HCT116 (cell line): ENCODE results near the gene PFDN4. TPM values are rescaled to one million over a fixed set of nuclear protein-coding genes. Genes with fewer than 3 reads are reported as not detected.

ENCODE experiments used
- ATAC-seq: fragments of 200-7000 bp; cut with Tn5 transposase; 2 replicates; pipeline ENCODE4 v1.9.1; 2020; ENCODE audit warnings: mild to moderate bottlenecking, moderate library complexity
- BruUV-seq: library from RNA; stranded (reverse); fragments of 400-500 nt; replicated peaks from 2 replicates; lab custom pipeline; 2021; lab: Mats Ljungman, UMichigan
- CTCF ChIA-PET: fragments of 300-600 bp; sonication (Branson Sonifier 250); formaldehyde crosslinking; loops from one replicate; lab custom pipeline; 2021; ENCODE audit warnings: antibody characterized with exemption; lab: Charles Lee
- POLR2A ChIA-PET: fragments of 300-600, 350-600 bp; sonication (Branson Sonifier 250); formaldehyde crosslinking; loops from one replicate; lab custom pipeline; 2021; ENCODE audit warnings: antibody characterized with exemption; lab: Charles Lee
- RAD21 ChIA-PET, 2 experiments: fragments of 300-600 bp; sonication (Branson Sonifier 250); formaldehyde crosslinking; loops; one replicate each; lab custom pipeline; 2023; ENCODE audit warnings: low total read pairs in 2 of 2; ENCODE audit not compliant: uncharacterized antibody in 2 of 2, unreplicated experiment in 2 of 2, low non-redundant PET in 1 of 2; lab: Charles Lee
- DNase-seq: peaks from one replicate; pipeline ENCODE4 v3.0.0-alpha.2; 2010; ENCODE audit warnings: low read depth, low spot score
- H2AFZ ChIP-seq: fragments of 200-600 bp; shearing (Covaris generic), sonication (generic); 2 replicates; pipeline ENCODE4 v1.6.1; 2017; ENCODE audit warnings: low read depth, mixed run types, mixed read lengths, antibody characterized with exemption, low read length; ENCODE audit not compliant: poor library complexity, severe bottlenecking
- H3K27ac ChIP-seq: 2 replicates; pipeline ENCODE4 v1.5.1; 2012; ENCODE audit warnings: low read depth, low read length
- H3K27me3 ChIP-seq: fragments of 200-600 bp; sonication (generic); 2 replicates; pipeline ENCODE4 v1.6.1; 2016; ENCODE audit warnings: mixed run types, low read length, mixed read lengths; ENCODE audit not compliant: insufficient read depth
- H3K36me3 ChIP-seq, 2 experiments: fragments of 200-500 bp in 1 of 2; fragments of 200-600 bp in 1 of 2; sonication (Bioruptor generic) in 1 of 2; sonication (generic) in 1 of 2; 2 replicates each; pipeline versions ENCODE4 v1.5.1 to v1.6.1; 2014 to 2016; ENCODE audit warnings: low read length in 2 of 2, inconsistent platforms in 1 of 2, mixed read lengths in 1 of 2, mixed run types in 1 of 2; ENCODE audit not compliant: insufficient read depth in 2 of 2, control insufficient read depth in 1 of 2
- H3K4me1 ChIP-seq, 2 experiments: fragments of 200-600 bp in 1 of 2; sonication (generic) in 1 of 2; 2 replicates each; pipeline versions ENCODE4 v1.5.1 to v1.6.1; 2012 to 2017; ENCODE audit warnings: low read length in 2 of 2, inconsistent platforms in 1 of 2, mild to moderate bottlenecking in 1 of 2, mixed read lengths in 1 of 2, mixed run types in 1 of 2, moderate library complexity in 1 of 2; ENCODE audit not compliant: insufficient read depth in 2 of 2, control insufficient read depth in 1 of 2
- H3K4me2 ChIP-seq: fragments of 200-600 bp; sonication (generic); 2 replicates; pipeline ENCODE4 v1.6.1; 2017; ENCODE audit warnings: mixed run types, low read length, mixed read lengths
- H3K4me3 ChIP-seq, 2 experiments: fragments of 200-600 bp in 1 of 2; sonication (generic) in 1 of 2; replicated peaks in 1 of 2; 2 replicates each; pipeline ENCODE4 v1.5.1; 2011 to 2016; ENCODE audit warnings: low read length in 2 of 2, control low read depth in 1 of 2, low read depth in 1 of 2, mild to moderate bottlenecking in 1 of 2, mixed read lengths in 1 of 2, mixed run types in 1 of 2
- H3K79me2 ChIP-seq: fragments of 200-600 bp; sonication (generic); 2 replicates; pipeline ENCODE4 v1.6.1; 2017; ENCODE audit warnings: mild to moderate bottlenecking, mixed run types, low read length, moderate library complexity, mixed read lengths; ENCODE audit not compliant: insufficient read depth
- H3K9ac ChIP-seq: fragments of 200-600 bp; sonication (generic); 2 replicates; pipeline ENCODE4 v1.6.1; 2016; ENCODE audit warnings: low read length, mixed read lengths
- H3K9me2 ChIP-seq: fragments of 200-600 bp; sonication (generic), shearing (Covaris generic); 2 replicates; pipeline ENCODE4 v1.6.1; 2017; ENCODE audit warnings: mixed run types, mild to moderate bottlenecking, moderate library complexity; ENCODE audit not compliant: insufficient read depth
- H3K9me3 ChIP-seq, 2 experiments: fragments of 200-500 bp in 1 of 2; fragments of 200-600 bp in 1 of 2; sonication (Bioruptor generic) in 1 of 2; sonication (generic) in 1 of 2; 2 replicates each; pipeline ENCODE4 v1.6.1; 2014 to 2017; ENCODE audit warnings: low read length in 2 of 2, mixed read lengths in 2 of 2, inconsistent platforms in 1 of 2, low read depth in 1 of 2, mild to moderate bottlenecking in 1 of 2, mixed run types in 1 of 2, moderate library complexity in 1 of 2; ENCODE audit not compliant: control insufficient read depth in 1 of 2, insufficient read depth in 1 of 2
- H4K20me1 ChIP-seq: fragments of 200-600 bp; sonication (generic), shearing (Covaris generic); 2 replicates; pipeline ENCODE4 v1.6.1; 2017; ENCODE audit warnings: mixed run types, mild to moderate bottlenecking, moderate library complexity; ENCODE audit not compliant: insufficient read depth
- ATF3 ChIP-seq: IDR thresholded peaks from 2 replicates; pipeline ENCODE4 v1.6.1; 2012
- CTCF ChIP-seq, 3 experiments: fragments of 200-600 bp in 1 of 3; sonication (generic) in 1 of 3; IDR thresholded peaks in 2 of 3; conservative IDR thresholded peaks in 1 of 3; 2 replicates each; pipeline ENCODE4 v1.5.1; 2012 to 2017; ENCODE audit warnings: low read depth in 2 of 3, low read length in 2 of 3, antibody characterized with exemption in 1 of 3, borderline replicate concordance in 1 of 3, control low read depth in 1 of 3, mild to moderate bottlenecking in 1 of 3, mixed read lengths in 1 of 3, mixed run types in 1 of 3, moderate library complexity in 1 of 3; ENCODE audit not compliant: insufficient read depth in 1 of 3
- EGR1 ChIP-seq: IDR thresholded peaks from 2 replicates; pipeline ENCODE4 v1.6.1; 2012; ENCODE audit warnings: low read depth
- EZH2 ChIP-seq: fragments of 200-600 bp; sonication (generic); IDR thresholded peaks from 2 replicates; pipeline ENCODE4 v1.6.1; 2017; ENCODE audit warnings: antibody characterized with exemption, mixed run types
- POLR2AphosphoS5 ChIP-seq: IDR thresholded peaks from 2 replicates; pipeline ENCODE4 v1.6.1; 2011; ENCODE audit warnings: mild to moderate bottlenecking, low read depth, low read length, moderate library complexity
- RAD21 ChIP-seq: IDR thresholded peaks from 2 replicates; pipeline ENCODE4 v1.6.1; 2012; ENCODE audit warnings: low read depth, mild to moderate bottlenecking
- SIN3A ChIP-seq: IDR thresholded peaks from 2 replicates; pipeline ENCODE4 v1.6.1; 2012; ENCODE audit warnings: low read depth
- SP1 ChIP-seq: IDR thresholded peaks from 2 replicates; pipeline ENCODE4 v1.6.1; 2012; ENCODE audit warnings: low read depth
- SRF ChIP-seq: IDR thresholded peaks from 2 replicates; pipeline ENCODE4 v1.6.1; 2012; ENCODE audit warnings: low read depth
- TCF7L2 ChIP-seq: IDR thresholded peaks from 2 replicates; pipeline ENCODE4 v1.7.0; 2011; ENCODE audit warnings: borderline replicate concordance, inconsistent platforms; ENCODE audit not compliant: insufficient read depth, insufficient read length; ENCODE audit errors: extremely low read depth
- YY1 ChIP-seq: IDR thresholded peaks from 2 replicates; pipeline ENCODE4 v1.6.1; 2011; ENCODE audit warnings: low read length, low read depth, moderate library complexity, mild to moderate bottlenecking; ENCODE audit not compliant: insufficient replicate concordance; ENCODE audit errors: extremely low read depth
- ZBTB33 ChIP-seq: IDR thresholded peaks from 2 replicates; pipeline ENCODE4 v1.6.1; 2011; ENCODE audit warnings: mild to moderate bottlenecking, low read length, moderate library complexity; ENCODE audit not compliant: insufficient replicate concordance; ENCODE audit errors: extremely low read depth
- ZFX ChIP-seq: fragments of 450-650 bp; IDR thresholded peaks from 2 replicates; pipeline ENCODE4 v1.6.1; 2017
- intact Hi-C: fragments of 100-400 bp; cut with micrococcal nuclease; formaldehyde crosslinking; loops from 2 replicates; pipeline ENCODE4 v1.10.0; 2022
- total RNA-seq: library from RNA; stranded (reverse); gene quantifications from one replicate; pipeline ENCODE4 v1.2.1, GENCODE V29; 2021; ENCODE audit not compliant: unreplicated experiment

PFDN4 gene
- total RNA-seq, 1 experiment from 2014 or later = 71.5 TPM

GRCh38 chr20:54214566-54214965 lies 6.7 kb downstream of the PFDN4 start:
- no TSS peak for BruUV-seq
- peaks cover 3 to 4% of the 10 kb centered on the region in 2 experiments; a peak in 3 of 4 replicates for H3K4me1 ChIP-seq
- H3K27ac ChIP-seq = no peak overlapping the region
- peaks cover 19 to 22% of the 10 kb centered on the region in 2 experiments for H3K36me3 ChIP-seq
- ChIA-PET CTCF (interaction anchor here (0.6 to 1.2 kb wide), 4 partner anchors 111 to 489 kb away, joined by 3 to 4 read pairs (median 3); no protein-coding TSS in a partner anchor), POLR2A (no interaction called here), RAD21 (no interaction called here)
- H3K9me2 ChIP-seq = no peaks in the 10 kb centered on the region
- intact Hi-C loops = no loop called here
- H3K9me3 ChIP-seq = no peaks in the 10 kb centered on the region
- no peaks in the 10 kb centered on the region for H3K27me3 ChIP-seq
- H4K20me1 ChIP-seq = no peaks in the 10 kb centered on the region; the same call in 1 of the 2 replicates
- ATAC-seq (no peak), DNase-seq (no peak)
- peaks cover 65% of the 10 kb centered on the region for H3K79me2 ChIP-seq
- no peak overlapping the region for H2AFZ ChIP-seq
- no peak overlapping the region for H3K4me3 ChIP-seq
- H3K4me2 ChIP-seq = no peak overlapping the region
- no peak overlapping the region for H3K9ac ChIP-seq
- TF ChIP-seq EGR1 = no peak
- no peak for TF ChIP-seq SIN3A

- CTCF ChIA-PET = interaction anchor here (0.6 to 1.0 kb wide), 2 partner anchors 118 to 431 kb away, joined by 3 read pairs; no protein-coding TSS in a partner anchor
- POLR2A ChIA-PET = no interaction called here
- TF ChIP-seq POLR2AphosphoS5 (no peak), ZBTB33 (no peak), EGR1 (no peak), CTCF (IDR thresholded peaks at IDR 0.05 in 2 of 3, conservative IDR thresholded peaks at IDR 0.05 in 1 of 3; ENCODE audit: borderline replicate concordance in 1 of 3, insufficient read depth in 1 of 3, low read depth in 2 of 3, low read length in 2 of 3) (no peak), SRF (no peak), ZFX (no peak), EZH2 (no peak), TCF7L2 (no peak), YY1 (no peak), ATF3 (no peak), RAD21 (no peak), SP1 (no peak)
These were observed 7.4 kb downstream of the PFDN4 start for GRCh38 chr20:54215157-54215789.

More at GRCh38 chr20:54215157-54215789, 7.4 kb downstream of the PFDN4 start:
- RAD21 ChIA-PET = no interaction called here
- no peak overlapping the region for H3K4me3 ChIP-seq
- H4K20me1 ChIP-seq = no peaks in the 10 kb centered on the region; the same call in 1 of the 2 replicates
- peaks cover 58% of the 10 kb centered on the region for H3K79me2 ChIP-seq
- intact Hi-C loops = no loop called here
- no peak for DNase-seq
- no peaks in the 10 kb centered on the region for H3K9me3 ChIP-seq
- no peak overlapping the region for H3K4me2 ChIP-seq
- H2AFZ ChIP-seq = no peak overlapping the region
- H3K27ac ChIP-seq = no peak overlapping the region
- ATAC-seq = no peak
- no peaks in the 10 kb centered on the region for H3K9me2 ChIP-seq
- H3K27me3 ChIP-seq = no peaks in the 10 kb centered on the region
- peaks cover 19 to 22% of the 10 kb centered on the region in 2 experiments for H3K36me3 ChIP-seq
- H3K4me1 ChIP-seq = no peaks in the 10 kb centered on the region; a peak in 1 of 4 replicates
- no peak overlapping the region for H3K9ac ChIP-seq
- no TSS peak for BruUV-seq
